GM12874 (cell line): ENCODE results near the gene NHLRC2.

ENCODE experiments used
- CTCF ChIP-seq: IDR thresholded peaks from 2 replicates; pipeline ENCODE4 v1.5.1; 2011; ENCODE audit warnings: low read depth, mild to moderate bottlenecking, control low read depth, low read length, moderate library complexity; ENCODE audit not compliant: insufficient read depth

Gene NHLRC2

DNA sequence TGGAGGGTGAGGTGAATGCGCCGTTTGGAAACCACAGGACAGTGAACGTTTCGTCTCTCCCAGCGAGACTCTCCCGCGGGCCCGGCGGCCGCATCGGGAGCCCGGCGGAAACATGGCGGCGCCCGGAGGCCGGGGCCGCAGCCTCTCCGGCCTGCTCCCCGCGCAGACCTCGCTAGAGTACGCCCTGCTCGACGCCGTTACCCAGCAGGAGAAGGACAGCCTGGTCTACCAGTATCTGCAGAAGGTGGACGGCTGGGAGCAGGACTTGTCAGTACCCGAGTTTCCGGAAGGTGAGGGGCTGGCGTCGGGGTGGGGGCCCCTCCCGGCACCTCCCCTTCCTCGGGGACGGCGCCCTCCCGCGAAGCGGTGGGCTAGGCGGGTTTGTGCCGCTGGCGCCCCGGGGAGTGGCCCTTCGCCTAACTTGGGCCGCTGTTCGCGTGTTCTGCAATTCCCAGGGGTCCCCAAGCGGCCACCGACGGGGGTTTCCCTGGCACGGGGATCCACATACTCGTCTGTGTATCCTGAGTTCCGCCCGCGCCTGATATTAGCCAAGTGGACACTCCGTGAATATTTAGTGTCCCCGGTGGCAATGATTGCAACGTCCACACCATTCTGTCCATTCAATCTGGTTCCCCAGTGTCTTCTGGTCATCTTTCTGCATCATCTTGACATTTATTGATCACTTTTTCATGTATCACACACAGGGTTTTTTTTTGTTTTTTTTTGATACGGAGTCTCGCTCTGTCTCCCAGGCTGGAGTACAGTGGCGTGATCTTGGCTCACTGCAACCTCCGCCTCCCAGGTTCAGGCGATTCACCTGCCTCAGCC, 514 bp downstream of the NHLRC2 start:
- no peak for TF ChIP-seq CTCF

DNA sequence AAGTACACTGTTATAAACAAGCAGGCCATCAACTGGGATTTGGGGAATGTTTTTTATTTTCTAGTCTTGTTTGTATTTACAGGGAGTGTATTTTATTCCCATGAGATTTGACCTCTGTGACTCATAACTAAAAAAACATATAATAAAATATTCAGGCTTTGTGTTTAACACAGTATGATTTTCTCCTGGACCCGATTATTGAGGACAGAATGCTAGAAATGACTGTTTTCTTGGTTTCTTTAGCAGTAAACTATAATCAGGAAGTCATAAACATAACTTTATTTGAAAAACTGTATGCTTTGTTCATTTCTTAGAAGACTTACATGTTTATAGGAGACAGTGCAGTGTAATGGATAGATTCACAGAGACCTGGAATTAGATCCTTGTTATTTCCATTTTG, 2.1 kb downstream of the NHLRC2 start:
- TF ChIP-seq CTCF: no peak

DNA sequence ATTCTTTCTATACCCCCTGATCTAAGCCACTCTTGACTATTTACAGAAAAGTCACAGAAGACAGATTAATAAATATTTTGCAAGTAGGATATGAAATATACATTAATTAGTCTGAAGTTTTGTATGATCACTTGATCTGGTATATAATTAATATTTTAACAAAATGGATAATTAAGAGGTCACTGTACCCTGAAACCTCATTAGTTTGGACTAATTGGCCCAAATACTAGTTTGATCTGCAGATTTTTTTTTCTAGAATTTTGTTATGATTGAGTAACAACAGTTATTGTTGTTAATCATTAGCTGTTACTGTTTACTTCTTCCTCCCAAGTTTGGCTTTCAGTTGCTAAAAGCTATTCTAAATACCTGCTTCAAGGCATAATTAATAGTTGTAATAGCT, 2.7 kb downstream of the NHLRC2 start:
- no peak for TF ChIP-seq CTCF

GRCh38 chr10:113858541-113858940, 4.1 kb downstream of the NHLRC2 start:
- TF ChIP-seq CTCF: no peak

DNA sequence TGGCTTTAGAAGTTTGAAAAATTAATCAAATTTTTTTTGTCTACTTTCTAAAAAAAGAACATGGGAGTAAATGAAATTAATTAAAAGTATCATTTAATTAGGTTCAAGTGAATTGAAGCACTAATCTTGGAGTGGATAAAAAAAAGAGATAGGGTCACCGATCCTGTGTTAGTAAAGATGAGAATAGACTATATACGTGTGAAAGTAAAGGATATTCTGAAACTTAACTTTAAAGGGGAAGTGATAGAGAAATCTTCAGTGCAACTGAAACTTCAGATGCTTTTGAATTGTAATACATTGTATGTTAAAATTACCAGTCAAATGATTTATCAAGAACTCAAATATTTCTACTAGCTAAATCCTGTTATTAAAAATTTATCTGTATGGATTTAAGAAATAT, 4.8 kb downstream of the NHLRC2 start:
- TF ChIP-seq CTCF: no peak

- TF ChIP-seq CTCF: no peak
These were observed 11.4 kb downstream of the NHLRC2 start for GRCh38 chr10:113865901-113866300.

DNA sequence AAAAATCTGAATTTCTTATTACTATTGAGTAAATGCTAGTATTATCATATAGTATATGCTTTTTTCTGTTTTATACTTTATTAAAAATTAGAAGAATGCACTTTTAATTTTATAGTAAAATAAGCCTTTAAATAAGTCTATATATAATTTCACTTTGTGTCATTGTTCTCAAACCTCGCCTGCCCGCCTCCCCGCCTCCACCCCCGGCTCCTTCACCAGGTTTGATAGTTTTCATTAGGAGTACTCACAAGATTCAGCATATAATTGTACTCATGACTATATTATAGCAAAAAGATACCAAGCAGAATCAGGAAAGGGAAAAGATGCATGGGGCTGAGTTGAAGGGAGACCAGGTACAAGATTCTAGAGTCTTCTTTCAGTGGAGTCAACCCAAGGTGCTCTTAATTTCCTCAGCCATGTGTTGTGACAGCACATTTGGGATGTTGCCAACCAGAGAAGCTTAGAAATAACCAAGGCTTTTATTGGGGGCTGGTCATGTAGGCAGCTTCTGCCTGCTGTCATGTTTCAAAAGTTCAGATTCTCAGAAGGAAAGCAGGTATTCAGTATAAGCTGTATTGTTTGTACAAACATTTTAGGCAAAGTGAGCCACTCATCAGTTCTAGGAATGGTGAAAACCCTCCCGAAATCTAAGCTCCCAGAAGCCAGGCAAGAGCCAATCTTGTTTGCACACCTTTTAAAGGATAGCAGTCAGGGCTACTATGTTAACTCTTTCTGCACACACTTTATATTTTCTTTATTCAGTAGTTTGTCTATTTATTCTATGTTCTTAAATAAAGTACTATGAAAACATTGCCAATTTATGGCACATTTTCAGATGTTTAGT, 12.3 kb downstream of the NHLRC2 start:
- TF ChIP-seq CTCF: no peak
